HL-60 (cell line): ENCODE measurements around the gene KCNJ6.

Experiments
- DNase-seq, 2 experiments: peaks; one replicate each; pipeline ENCODE4 v3.0.0-alpha.2; 2010 to 2020; ENCODE audit warnings: low read depth in 1 of 2, low spot score in 1 of 2
- H3K27ac ChIP-seq: fragments of 250-450 bp; sonication (Bioruptor Pico); replicated peaks from 2 replicates; pipeline ENCODE4 v1.5.1; 2020; ENCODE audit warnings: mild to moderate bottlenecking, moderate library complexity
- H3K27me3 ChIP-seq: fragments of 250-450 bp; sonication (Bioruptor Pico); 2 replicates; pipeline ENCODE4 v1.5.1; 2021; ENCODE audit warnings: mild to moderate bottlenecking, moderate library complexity; ENCODE audit not compliant: insufficient read depth, poor library complexity, severe bottlenecking
- H3K4me3 ChIP-seq: replicated peaks from 2 replicates; pipeline ENCODE4 v1.5.1; 2011; ENCODE audit warnings: mild to moderate bottlenecking, control low read depth, low read length; ENCODE audit not compliant: insufficient read depth
- GABPA ChIP-seq: IDR thresholded peaks from 2 replicates; pipeline ENCODE4 v1.6.1; 2012; ENCODE audit warnings: low read depth
- POLR2AphosphoS5 ChIP-seq: IDR thresholded peaks from 2 replicates; pipeline ENCODE4 v1.6.1; 2012; ENCODE audit warnings: low read depth
- REST ChIP-seq: IDR thresholded peaks from 2 replicates; pipeline ENCODE4 v1.6.1; 2012; ENCODE audit warnings: low read depth; ENCODE audit not compliant: insufficient replicate concordance
- SPI1 ChIP-seq: IDR thresholded peaks from 2 replicates; pipeline ENCODE4 v1.6.1; 2012; ENCODE audit warnings: low read depth, mild to moderate bottlenecking, borderline replicate concordance
- TF ChIP-seq, protein P1 (sequence below): IDR thresholded peaks from one replicate; pipeline ENCODE4 v1.5.1; 2011; ENCODE audit warnings: low read length, control low read depth, inconsistent platforms; ENCODE audit not compliant: insufficient read depth

KCNJ6 gene

GRCh38 chr21:37936010-37936785 is 19.9 kb upstream of the KCNJ6 start:
- Histone ChIP-seq H3K27me3 (no peaks in the 10 kb centered on the region), H3K4me3 (no peak overlapping the region), H3K27ac (no peak overlapping the region)
- no peak for TF ChIP-seq SPI1
- no peak for TF ChIP-seq REST
- TF ChIP-seq, protein P1, sequence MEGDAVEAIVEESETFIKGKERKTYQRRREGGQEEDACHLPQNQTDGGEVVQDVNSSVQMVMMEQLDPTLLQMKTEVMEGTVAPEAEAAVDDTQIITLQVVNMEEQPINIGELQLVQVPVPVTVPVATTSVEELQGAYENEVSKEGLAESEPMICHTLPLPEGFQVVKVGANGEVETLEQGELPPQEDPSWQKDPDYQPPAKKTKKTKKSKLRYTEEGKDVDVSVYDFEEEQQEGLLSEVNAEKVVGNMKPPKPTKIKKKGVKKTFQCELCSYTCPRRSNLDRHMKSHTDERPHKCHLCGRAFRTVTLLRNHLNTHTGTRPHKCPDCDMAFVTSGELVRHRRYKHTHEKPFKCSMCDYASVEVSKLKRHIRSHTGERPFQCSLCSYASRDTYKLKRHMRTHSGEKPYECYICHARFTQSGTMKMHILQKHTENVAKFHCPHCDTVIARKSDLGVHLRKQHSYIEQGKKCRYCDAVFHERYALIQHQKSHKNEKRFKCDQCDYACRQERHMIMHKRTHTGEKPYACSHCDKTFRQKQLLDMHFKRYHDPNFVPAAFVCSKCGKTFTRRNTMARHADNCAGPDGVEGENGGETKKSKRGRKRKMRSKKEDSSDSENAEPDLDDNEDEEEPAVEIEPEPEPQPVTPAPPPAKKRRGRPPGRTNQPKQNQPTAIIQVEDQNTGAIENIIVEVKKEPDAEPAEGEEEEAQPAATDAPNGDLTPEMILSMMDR = no peak
- DNase-seq = no peak

DNA sequence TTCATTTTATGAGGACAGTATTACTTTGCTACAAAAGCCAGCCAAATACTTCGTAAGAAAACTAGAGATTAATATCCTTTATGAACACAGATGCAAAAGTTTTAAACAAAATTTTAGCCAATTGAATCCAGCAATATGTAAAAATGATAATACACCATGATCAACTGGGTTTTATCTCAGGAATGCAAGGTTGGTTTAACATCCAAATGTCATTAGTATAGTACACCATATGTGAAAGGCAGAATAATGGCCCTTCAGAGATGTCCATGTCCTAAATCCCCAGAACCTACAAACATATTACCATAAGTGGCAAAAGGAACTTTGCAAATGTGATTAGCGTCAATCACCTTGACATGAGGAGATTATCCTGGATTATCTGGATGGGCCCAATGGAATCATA is 16.7 kb upstream of the KCNJ6 start:
- no peak overlapping the region for H3K27ac ChIP-seq
- DNase-seq = no peak
- no peak overlapping the region for H3K4me3 ChIP-seq
- TF ChIP-seq, protein P1 = no peak
- TF ChIP-seq SPI1 = no peak
- no peak for TF ChIP-seq GABPA
- no peak for TF ChIP-seq REST
- TF ChIP-seq POLR2AphosphoS5 = no peak
- no peaks in the 10 kb centered on the region for H3K27me3 ChIP-seq

- no peak overlapping the region for H3K27ac ChIP-seq
- TF ChIP-seq SPI1 = no peak
- TF ChIP-seq, protein P1 = no peak
- TF ChIP-seq REST = no peak
- TF ChIP-seq POLR2AphosphoS5 = no peak
- TF ChIP-seq GABPA = no peak
- H3K4me3 ChIP-seq = no peak overlapping the region
- no peak for DNase-seq
- no peaks in the 10 kb centered on the region for H3K27me3 ChIP-seq
These were observed 11.5 kb upstream of the KCNJ6 start for GRCh38 chr21:37927711-37928110.
